MCF 10A (cell line): ENCODE measurements around the gene GRIK3. TPM values are rescaled to one million over a fixed set of nuclear protein-coding genes. Genes with fewer than 3 reads are reported as not detected.

Experiments used
- BruUV-seq: library from RNA; stranded (reverse); fragments of 400-500 nt; replicated peaks from 2 replicates; lab custom pipeline; 2021; lab: Mats Ljungman, UMichigan
- CTCF ChIA-PET: fragments of 300-600 bp; sonication (Branson Sonifier 250); formaldehyde crosslinking; extraction: SDS; loops from one replicate; lab custom pipeline; 2021; ENCODE audit warnings: antibody characterized with exemption, inconsistent platforms; lab: Yijun Ruan, JAX
- POLR2A ChIA-PET: fragments of 300-600, 350-650 bp; sonication (Branson Sonifier 250); formaldehyde crosslinking; extraction: SDS; loops from one replicate; lab custom pipeline; 2020; ENCODE audit warnings: antibody characterized with exemption, inconsistent platforms; lab: Yijun Ruan, JAX
- DNase-seq: peaks from one replicate; pipeline ENCODE4 v3.0.0-alpha.2; 2018; ENCODE audit not compliant: unreplicated experiment
- H3K27ac Mint-ChIP-seq: one replicate; pipeline ENCODE4 v1.8.0; 2022; ENCODE audit warnings: mild to moderate bottlenecking, low read depth, mixed read lengths; ENCODE audit not compliant: unreplicated experiment
- H3K27me3 Mint-ChIP-seq: one replicate; pipeline ENCODE4 v1.8.0; 2022; ENCODE audit warnings: mixed read lengths; ENCODE audit not compliant: insufficient read depth, unreplicated experiment
- H3K36me3 Mint-ChIP-seq: one replicate; pipeline ENCODE4 v1.8.0; 2022; ENCODE audit warnings: mild to moderate bottlenecking, moderate library complexity, mixed read lengths; ENCODE audit not compliant: insufficient read depth, unreplicated experiment
- H3K4me1 Mint-ChIP-seq: one replicate; pipeline ENCODE4 v1.8.0; 2022; ENCODE audit warnings: mixed read lengths; ENCODE audit not compliant: insufficient read depth, unreplicated experiment
- H3K4me3 Mint-ChIP-seq: one replicate; pipeline ENCODE4 v1.8.0; 2022; ENCODE audit warnings: mild to moderate bottlenecking, moderate library complexity, mixed read lengths; ENCODE audit not compliant: unreplicated experiment
- H3K9me3 Mint-ChIP-seq: one replicate; pipeline ENCODE4 v1.8.0; 2022; ENCODE audit warnings: mixed read lengths; ENCODE audit not compliant: unreplicated experiment
- intact Hi-C: fragments of 100-400 bp; cut with micrococcal nuclease; formaldehyde crosslinking; loops from 2 replicates; pipeline ENCODE4 v1.14.1; 2022
- total RNA-seq: library from RNA; stranded (reverse); gene quantifications from 2 replicates; pipeline ENCODE4 v1.2.3, GENCODE V29; 2022
- TF ChIP-seq, protein P1 (sequence below): fragments of 200-600 bp; IDR thresholded peaks from one replicate; pipeline ENCODE4 v1.8.0; 2022; ENCODE audit warnings: antibody characterized with exemption, mild to moderate bottlenecking; ENCODE audit not compliant: unreplicated experiment

Gene GRIK3
- total RNA-seq, 1 experiment from 2014 or later: not detected

DNA sequence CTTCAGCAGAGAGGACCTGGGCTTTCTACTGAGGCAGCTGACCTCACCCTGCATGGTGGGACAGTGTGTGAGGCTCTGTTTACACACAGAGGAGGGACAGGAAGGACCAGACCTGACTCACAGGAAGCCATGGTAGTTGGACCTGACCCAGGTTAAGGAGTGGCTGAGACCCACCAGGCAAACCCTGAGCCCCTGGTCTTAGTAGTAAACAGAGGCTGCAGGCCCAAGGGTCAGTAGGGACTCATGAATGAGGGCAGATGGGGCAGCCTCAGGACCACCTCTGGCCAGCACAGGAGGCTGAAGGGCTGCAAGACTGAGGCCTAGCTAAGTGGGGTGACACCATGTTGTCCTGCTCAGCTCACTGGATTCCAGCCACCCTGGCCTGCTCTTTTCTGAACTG lies 273.2 kb downstream of the GRIK3 start:
- Mint-ChIP-seq H3K4me3 (no peak overlapping the region), H3K36me3 (no peaks in the 10 kb centered on the region), H3K4me1 (no peaks in the 10 kb centered on the region), H3K27ac (no peak overlapping the region), H3K9me3 (no peaks in the 10 kb centered on the region), H3K27me3 (no peaks in the 10 kb centered on the region)
- BruUV-seq: no TSS peak
- DNase-seq: no peak
- TF ChIP-seq, protein P1, sequence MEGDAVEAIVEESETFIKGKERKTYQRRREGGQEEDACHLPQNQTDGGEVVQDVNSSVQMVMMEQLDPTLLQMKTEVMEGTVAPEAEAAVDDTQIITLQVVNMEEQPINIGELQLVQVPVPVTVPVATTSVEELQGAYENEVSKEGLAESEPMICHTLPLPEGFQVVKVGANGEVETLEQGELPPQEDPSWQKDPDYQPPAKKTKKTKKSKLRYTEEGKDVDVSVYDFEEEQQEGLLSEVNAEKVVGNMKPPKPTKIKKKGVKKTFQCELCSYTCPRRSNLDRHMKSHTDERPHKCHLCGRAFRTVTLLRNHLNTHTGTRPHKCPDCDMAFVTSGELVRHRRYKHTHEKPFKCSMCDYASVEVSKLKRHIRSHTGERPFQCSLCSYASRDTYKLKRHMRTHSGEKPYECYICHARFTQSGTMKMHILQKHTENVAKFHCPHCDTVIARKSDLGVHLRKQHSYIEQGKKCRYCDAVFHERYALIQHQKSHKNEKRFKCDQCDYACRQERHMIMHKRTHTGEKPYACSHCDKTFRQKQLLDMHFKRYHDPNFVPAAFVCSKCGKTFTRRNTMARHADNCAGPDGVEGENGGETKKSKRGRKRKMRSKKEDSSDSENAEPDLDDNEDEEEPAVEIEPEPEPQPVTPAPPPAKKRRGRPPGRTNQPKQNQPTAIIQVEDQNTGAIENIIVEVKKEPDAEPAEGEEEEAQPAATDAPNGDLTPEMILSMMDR: no peak
- CTCF ChIA-PET: no interaction called here
- POLR2A ChIA-PET: no interaction called here
- intact Hi-C loops: no loop called here

- TF ChIP-seq, protein P1: no peak
- no peak overlapping the region for H3K4me3 Mint-ChIP-seq
- intact Hi-C loops: no loop called here
- no peak overlapping the region for H3K27ac Mint-ChIP-seq
- H3K27me3 Mint-ChIP-seq: no peaks in the 10 kb centered on the region
- H3K9me3 Mint-ChIP-seq: no peaks in the 10 kb centered on the region
- ChIA-PET CTCF (no interaction called here), POLR2A (interaction anchor here (0.7 kb wide), 1 partner anchor 104 kb away, joined by 3 read pairs; no protein-coding TSS in a partner anchor)
- DNase-seq: no peak
- H3K36me3 Mint-ChIP-seq: no peaks in the 10 kb centered on the region
- BruUV-seq: no TSS peak
- H3K4me1 Mint-ChIP-seq: no peaks in the 10 kb centered on the region
Observed at GRCh38 chr1:36760081-36760480, 274.2 kb downstream of the GRIK3 start.

DNA sequence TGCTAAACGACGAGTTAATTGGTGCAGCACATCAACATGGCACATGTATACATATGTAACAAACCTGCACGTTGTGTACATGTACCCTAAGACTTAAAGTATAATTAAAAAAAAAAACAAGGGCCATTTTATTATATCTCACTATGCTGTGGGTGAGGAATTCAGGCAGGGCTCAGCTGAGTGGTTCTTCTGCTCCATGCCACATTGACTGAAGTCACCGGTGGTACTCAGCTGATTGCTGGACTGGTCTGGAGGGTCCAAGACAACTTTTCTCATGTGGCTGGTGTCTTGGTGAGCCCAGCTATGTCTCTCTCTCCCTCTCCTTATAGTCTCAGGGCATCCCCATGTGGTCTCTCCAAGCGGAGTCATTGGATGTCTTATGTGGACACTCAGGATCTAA lies 275.0 kb downstream of the GRIK3 start:
- Mint-ChIP-seq H3K4me3 (no peak overlapping the region), H3K27ac (no peak overlapping the region), H3K27me3 (no peaks in the 10 kb centered on the region), H3K4me1 (no peaks in the 10 kb centered on the region), H3K9me3 (no peaks in the 10 kb centered on the region), H3K36me3 (no peaks in the 10 kb centered on the region)
- TF ChIP-seq, protein P1: no peak
- CTCF ChIA-PET: no interaction called here
- no peak for DNase-seq
- no TSS peak for BruUV-seq
- intact Hi-C loops: no loop called here
- POLR2A ChIA-PET: no interaction called here

DNA sequence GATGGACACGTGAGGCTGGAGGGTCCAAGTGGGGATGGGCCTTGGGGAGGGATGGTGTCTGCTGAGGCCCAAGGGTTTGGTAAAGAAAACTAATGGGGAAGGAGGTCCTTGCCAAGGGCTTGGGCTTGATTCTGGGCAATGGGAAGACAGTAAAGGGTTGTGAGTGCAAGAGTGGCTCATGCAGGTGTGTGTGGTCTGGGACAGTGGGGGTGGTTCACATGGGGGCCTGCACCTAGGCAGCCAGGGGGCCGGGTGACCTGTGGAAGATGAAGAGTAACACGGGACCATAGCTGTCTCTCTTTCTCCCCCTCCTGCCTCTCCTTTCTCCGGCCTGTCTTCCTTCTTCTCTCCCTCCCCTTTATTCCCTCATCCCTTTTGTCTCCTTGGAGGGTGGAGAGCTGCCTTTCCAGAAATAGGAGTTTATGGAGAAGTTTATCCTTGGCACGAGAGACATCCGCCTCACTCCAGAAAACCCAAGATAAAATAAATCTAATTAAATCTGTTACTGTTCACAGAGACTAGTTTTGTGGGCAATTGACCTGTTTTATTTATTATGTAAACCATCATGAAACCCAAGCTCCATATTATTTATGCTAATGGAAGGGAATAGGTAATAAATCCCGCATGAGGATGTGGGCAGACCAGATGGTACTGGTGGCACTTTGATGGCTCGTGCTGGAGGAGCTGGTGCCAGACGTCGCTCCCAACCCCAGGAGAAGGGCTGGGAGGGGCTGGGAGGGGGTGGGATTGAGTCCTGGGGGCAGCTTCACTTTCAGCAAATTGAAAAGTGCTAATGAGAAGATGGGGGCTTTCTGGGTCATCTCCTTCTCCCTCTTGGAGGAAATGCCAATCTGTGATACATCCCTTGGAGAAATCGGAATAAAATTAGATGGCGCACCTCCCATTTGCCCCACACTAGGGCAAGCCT lies 278.7 kb downstream of the GRIK3 start:
- no TSS peak for BruUV-seq
- intact Hi-C loops: no loop called here
- H3K27ac Mint-ChIP-seq: no peak overlapping the region
- H3K4me1 Mint-ChIP-seq: no peaks in the 10 kb centered on the region
- ChIA-PET CTCF (interaction anchor here (0.5 to 0.7 kb wide), 2 partner anchors 180 to 706 kb away, joined by 3 read pairs; no protein-coding TSS in a partner anchor), POLR2A (interaction anchor here (0.7 kb wide), 1 partner anchor 247 kb away, joined by 3 read pairs; no protein-coding TSS in a partner anchor)
- no peaks in the 10 kb centered on the region for H3K27me3 Mint-ChIP-seq
- H3K4me3 Mint-ChIP-seq: no peak overlapping the region
- no peaks in the 10 kb centered on the region for H3K9me3 Mint-ChIP-seq
- DNase-seq: no peak
- no peaks in the 10 kb centered on the region for H3K36me3 Mint-ChIP-seq
- TF ChIP-seq, protein P1: no peak
